ENCODE measurements around the gene EIF3K.
"Not testable (repeated sequence)": the region's sequence is repeated elsewhere in the genome, so short reads cannot be mapped to it uniquely, and the experiment has no call there.

EIF3K gene, protein sequence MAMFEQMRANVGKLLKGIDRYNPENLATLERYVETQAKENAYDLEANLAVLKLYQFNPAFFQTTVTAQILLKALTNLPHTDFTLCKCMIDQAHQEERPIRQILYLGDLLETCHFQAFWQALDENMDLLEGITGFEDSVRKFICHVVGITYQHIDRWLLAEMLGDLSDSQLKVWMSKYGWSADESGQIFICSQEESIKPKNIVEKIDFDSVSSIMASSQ

GRCh38 chr19:38618590-38619360 is at the start of gene EIF3K:
EIF3K (plus strand) TSS chr19:38619188; CDS start chr19:38619269, 81 bp downstream.
- peak; percentile 99 to 100 (median 100) for DNase-seq

DNA sequence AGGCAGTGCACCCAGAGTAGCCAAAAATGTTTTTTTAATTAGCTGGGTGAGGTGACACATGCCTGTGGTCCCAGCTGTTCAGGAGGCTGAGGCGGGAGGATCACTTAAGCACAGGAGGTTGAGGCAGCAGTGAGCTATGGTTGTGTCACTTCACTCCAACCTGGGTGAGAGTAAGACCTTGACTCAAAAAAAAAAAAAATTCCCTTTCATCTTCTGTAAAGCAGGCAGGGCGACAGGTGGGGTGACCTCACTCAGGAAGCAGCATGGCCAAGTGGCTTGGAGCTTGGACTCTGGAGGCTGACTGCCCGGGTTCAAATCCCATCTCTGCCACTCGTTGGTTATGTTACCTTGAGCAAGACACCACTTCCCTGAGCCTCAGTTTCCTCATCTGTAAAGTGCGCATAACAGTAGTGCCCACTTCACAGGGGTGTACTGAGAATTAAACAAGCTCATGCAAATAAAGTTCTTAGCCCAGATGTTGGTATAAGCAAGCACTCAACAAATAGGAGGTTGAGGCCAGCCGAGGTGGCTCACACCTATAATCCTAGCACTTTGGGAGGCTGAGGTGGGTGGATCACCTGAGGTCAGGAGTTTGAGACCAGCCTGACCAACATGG is 49.5 kb upstream of the EIF3K start:
- DNase-seq: no peak

DNA sequence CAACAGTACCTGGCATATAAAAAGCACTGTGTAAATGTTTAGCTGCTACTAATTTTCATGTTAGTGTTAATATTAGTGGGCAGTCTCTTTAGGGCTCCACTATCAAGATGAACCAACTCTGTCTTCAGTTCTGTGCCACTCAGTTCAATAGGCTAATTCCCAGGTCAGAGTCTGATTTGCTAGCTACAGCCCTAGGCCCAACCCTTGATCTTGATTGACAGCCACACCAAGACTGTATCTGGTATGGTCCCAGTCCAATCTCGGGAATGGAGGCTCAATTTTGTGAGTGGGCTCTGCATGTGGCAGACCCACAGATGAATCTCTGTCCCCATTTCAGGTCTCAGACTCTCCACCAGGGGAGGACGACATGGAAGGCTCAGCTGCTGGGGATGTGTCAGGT is 47.3 kb upstream of the EIF3K start:
- DNase-seq: no peak

- DNase-seq: no peak
Measured at GRCh38 chr19:38577826-38578225, 41.2 kb upstream of the EIF3K start.

DNA sequence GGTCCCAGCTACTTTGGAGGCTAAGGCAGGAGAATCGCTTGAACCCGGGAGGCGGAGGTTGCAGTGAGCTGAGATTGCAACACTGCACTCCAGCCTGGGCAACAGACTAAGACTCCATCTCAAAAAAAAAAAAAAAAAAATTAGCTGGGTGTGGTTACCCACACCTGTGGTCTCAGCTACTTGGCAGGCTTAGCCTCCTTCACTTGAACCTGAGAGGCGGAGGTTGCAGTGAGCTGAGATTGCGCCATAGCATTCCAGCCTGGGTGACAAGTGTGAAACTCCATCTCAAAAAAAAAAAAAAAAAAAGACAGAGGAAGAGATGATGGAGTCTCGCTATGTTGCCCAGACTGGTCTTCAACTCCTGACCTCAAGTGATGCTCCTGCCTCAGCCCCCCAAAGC is 39.7 kb upstream of the EIF3K start:
- not testable (repeated sequence) for DNase-seq

DNA sequence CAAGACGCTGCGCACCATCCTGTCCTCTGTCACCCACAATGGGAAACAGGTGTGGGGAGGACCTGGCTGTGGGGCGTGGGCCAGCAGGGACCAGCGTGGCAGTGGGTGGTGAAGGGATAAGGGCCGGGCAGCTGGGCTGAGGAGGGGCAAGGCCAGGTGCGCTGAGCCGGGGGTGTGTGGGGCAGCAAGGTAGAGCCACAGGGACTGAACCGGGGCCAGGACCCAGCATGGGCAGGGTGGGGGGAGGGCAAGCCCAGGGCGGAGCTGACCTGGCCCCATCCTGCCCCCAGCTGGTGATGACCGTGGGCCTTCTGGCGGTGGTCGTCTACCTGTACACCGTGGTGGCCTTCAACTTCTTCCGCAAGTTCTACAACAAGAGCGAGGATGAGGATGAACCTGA is 38.9 kb upstream of the EIF3K start:
- no peak for DNase-seq

GRCh38 chr19:38583219-38583984 is 35.6 kb upstream of the EIF3K start:
- DNase-seq: no peak

GRCh38 chr19:38583985-38584305 is 35.0 kb upstream of the EIF3K start:
- DNase-seq: no peak

GRCh38 chr19:38587562-38587961 is 31.4 kb upstream of the EIF3K start:
- DNase-seq: no peak

DNA sequence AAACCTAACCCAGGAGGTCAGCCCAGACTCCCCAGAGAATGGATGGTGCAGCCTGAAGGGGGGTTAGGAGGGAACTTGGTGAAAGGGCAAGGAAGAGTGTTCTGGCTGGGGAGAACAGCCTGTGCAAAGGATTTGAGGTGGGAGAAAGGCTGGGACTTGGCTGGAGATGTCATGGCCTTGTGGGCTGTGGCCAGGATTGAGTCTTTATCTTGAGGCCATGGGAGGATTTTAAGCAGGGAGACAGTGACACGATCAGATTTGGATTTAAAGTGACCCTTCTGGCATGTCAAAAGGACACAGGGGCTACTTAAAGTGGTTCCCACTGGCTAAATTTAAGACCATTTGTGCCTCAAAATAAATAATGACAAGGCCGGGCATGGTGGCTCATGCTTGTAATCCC is 30.9 kb upstream of the EIF3K start:
- DNase-seq: no peak

DNA sequence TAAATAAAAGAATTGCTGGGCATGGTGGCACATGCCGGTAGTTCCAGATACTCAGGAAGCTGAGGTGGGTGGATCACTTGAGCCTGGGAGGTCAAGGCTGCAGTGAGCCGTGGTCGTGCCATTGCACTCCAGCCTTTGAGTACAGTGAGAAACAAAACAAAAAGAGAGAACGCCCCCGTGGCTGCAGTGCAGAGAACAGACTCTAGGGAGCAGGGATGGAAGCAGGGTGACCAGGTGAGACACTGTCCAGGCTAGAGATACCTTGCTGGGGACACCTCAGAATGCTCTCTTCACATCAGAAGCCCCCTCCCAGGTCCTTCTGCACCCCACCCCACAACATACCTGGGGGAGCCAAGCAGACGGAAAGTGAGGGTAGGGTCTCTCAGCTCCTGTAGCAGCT is 26.0 kb upstream of the EIF3K start:
- DNase-seq: no peak

- DNase-seq: no peak
Measured at GRCh38 chr19:38596057-38596981, 22.7 kb upstream of the EIF3K start.

DNA sequence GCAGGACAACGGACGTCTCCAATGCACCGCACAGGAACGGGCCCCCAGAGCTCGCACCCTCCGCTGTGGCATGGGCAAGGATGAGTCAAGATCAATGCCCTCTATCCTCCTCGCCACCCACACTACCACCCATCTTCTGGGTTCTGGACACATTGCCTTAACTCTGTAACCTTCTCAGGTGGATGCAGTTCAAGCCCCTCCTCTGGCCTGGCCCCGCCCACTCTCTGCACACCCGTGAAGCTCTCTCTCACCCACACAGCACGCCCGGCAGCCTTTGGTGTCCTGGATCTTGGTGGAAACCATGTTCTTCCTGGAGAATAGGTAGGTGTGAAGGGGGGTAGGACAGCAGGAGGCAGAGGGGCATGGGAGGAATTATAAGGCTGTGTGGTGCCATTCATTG is 21.9 kb upstream of the EIF3K start:
- DNase-seq: no peak

GRCh38 chr19:38599722-38600121 is 19.3 kb upstream of the EIF3K start:
- DNase-seq: no peak

GRCh38 chr19:38602856-38603255 is 16.1 kb upstream of the EIF3K start:
- DNase-seq: not testable (repeated sequence)

DNA sequence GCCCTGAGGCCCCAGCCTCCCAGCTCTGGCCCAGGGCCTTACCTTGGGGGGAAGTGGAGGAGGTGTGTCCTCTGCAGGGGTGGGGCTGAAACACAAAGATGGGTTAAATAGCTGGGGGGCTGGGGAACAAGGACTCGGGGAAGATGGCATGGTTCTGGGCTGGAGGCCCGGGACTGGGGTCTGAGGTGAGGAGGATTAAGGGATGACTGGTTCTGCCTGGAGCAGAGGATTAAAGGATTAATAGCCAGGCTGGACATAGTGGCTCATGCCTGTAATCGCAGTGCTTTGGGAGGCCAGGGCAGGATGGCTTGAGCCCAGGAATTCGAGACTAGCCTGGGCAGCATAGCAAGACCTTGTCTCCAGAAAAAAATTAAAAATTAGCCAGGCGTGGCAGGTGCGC is 12.9 kb upstream of the EIF3K start:
- no peak for DNase-seq

GRCh38 chr19:38614289-38614688 is 4.7 kb upstream of the EIF3K start:
- no peak for DNase-seq

GRCh38 chr19:38615007-38615581 is 3.9 kb upstream of the EIF3K start:
- DNase-seq: no peak

GRCh38 chr19:38616265-38616664 is 2.7 kb upstream of the EIF3K start:
- no peak for DNase-seq

DNA sequence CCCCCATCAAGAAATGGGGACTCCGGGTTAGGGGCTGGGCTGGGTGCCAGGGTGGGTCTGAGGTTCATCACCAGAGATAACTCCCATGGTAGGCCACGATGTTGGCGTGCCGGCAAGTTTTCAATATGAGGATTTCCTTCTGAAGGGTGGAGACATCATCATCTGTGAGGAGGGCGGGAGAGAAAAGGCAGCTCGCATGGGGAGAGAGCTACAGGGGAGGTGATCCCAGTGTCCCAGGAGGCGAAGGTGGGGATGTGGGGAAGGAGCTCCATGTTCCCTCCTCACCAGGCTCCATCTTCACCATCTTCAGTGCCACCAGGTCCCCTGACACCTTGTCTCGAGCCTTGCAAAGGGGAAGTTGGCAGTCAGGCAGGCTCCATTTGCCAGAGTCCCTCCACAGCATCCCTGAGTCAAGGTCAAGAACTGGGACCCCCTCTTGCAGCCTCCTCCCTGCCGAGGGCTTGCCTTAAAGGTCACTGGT is 1.7 kb upstream of the EIF3K start:
- DNase-seq: no peak

GRCh38 chr19:38617764-38618589 is 1.0 kb upstream of the EIF3K start, which contains the start of gene MAP4K1:
MAP4K1 (minus strand) TSS chr19:38617953; CDS start chr19:38617895, 58 bp downstream.
- peak in 1 of 3 donors; percentile 12 for DNase-seq

Data from suppressor macrophage treated with lipopolysaccharide for 1 hour (primary cell).